GM12878 (cell line): ENCODE data around the gene USP5. TPM values are rescaled to one million over a fixed set of nuclear protein-coding genes. Genes with fewer than 3 reads are reported as not detected.

Experiments
- CBX5 ChIP-seq: sonication (generic); IDR thresholded peaks from 2 replicates; pipeline ENCODE4 v1.6.1; 2016; ENCODE audit warnings: low read depth, moderate library complexity, mild to moderate bottlenecking, inconsistent platforms
- CHD2 ChIP-seq: IDR thresholded peaks from 2 replicates; pipeline ENCODE4 v1.6.1; 2011; ENCODE audit warnings: low read depth, low read length, improper control_type of control experiment, borderline replicate concordance
- CHD4 ChIP-seq: fragments of 200-600 bp; sonication (generic); IDR thresholded peaks from 2 replicates; pipeline ENCODE4 v1.6.1; 2016; ENCODE audit warnings: mild to moderate bottlenecking
- CREB1 ChIP-seq: IDR thresholded peaks from 2 replicates; pipeline ENCODE4 v1.6.1; 2012; ENCODE audit warnings: low read depth, mild to moderate bottlenecking, inconsistent platforms
- DPF2 ChIP-seq: fragments of 450-650 bp; IDR thresholded peaks from 2 replicates; pipeline ENCODE4 v1.6.1; 2017; ENCODE audit warnings: mild to moderate bottlenecking
- EGR1 ChIP-seq, 2 experiments: IDR thresholded peaks; 1 replicate in 1 of 2; 2 replicates in 1 of 2; pipeline ENCODE4 v1.6.1; 2011 to 2012; ENCODE audit warnings: low read depth in 2 of 2, low read length in 2 of 2, borderline replicate concordance in 1 of 2, mild to moderate bottlenecking in 1 of 2, moderate library complexity in 1 of 2
- HCFC1 ChIP-seq: fragments of 150-350 bp; IDR thresholded peaks from 2 replicates; pipeline ENCODE4 v1.6.1; 2014; ENCODE audit warnings: low read length
- HDAC2 ChIP-seq: fragments of 200-600 bp; sonication (generic); IDR thresholded peaks from 2 replicates; pipeline ENCODE4 v1.6.1; 2017
- HDAC6 ChIP-seq: fragments of 200-600 bp; sonication (generic); IDR thresholded peaks from one replicate; pipeline ENCODE4 v1.8.0; 2017; ENCODE audit warnings: antibody characterized with exemption; ENCODE audit not compliant: unreplicated experiment
- KDM1A ChIP-seq: fragments of 200-600 bp; sonication (generic); IDR thresholded peaks from 2 replicates; pipeline ENCODE4 v1.6.1; 2016; ENCODE audit warnings: borderline replicate concordance
- MEF2B ChIP-seq: fragments of 450-650 bp; IDR thresholded peaks from 2 replicates; pipeline ENCODE4 v1.6.1; 2018; ENCODE audit warnings: mild to moderate bottlenecking, moderate library complexity; ENCODE audit not compliant: partially characterized antibody, poor library complexity, severe bottlenecking
- MXI1 ChIP-seq: fragments of 150-350 bp; IDR thresholded peaks from 2 replicates; pipeline ENCODE4 v1.6.1; 2011; ENCODE audit warnings: low read depth, mild to moderate bottlenecking, inconsistent platforms, low read length, improper control_type of control experiment
- NRF1 ChIP-seq: conservative IDR thresholded peaks from 2 replicates; pipeline ENCODE4 v1.6.1; 2011; ENCODE audit warnings: mild to moderate bottlenecking, low read depth, low read length, improper control_type of control experiment
- POLR2A ChIP-seq: IDR thresholded peaks from 2 replicates; pipeline ENCODE4 v1.6.1; 2011; ENCODE audit warnings: low read depth, mild to moderate bottlenecking, low read length
- POLR2AphosphoS2 ChIP-seq: IDR thresholded peaks from 2 replicates; pipeline ENCODE4 v1.6.1; 2011; ENCODE audit warnings: low read depth, mild to moderate bottlenecking, low read length, improper control_type of control experiment, moderate library complexity
- RBBP5 ChIP-seq: fragments of 200-600 bp; sonication (generic); conservative IDR thresholded peaks from 2 replicates; pipeline ENCODE4 v1.6.1; 2016
- SMARCA5 ChIP-seq: fragments of 450-650 bp; IDR thresholded peaks from 2 replicates; pipeline ENCODE4 v1.6.1; 2017; ENCODE audit warnings: mild to moderate bottlenecking
- TCF12 ChIP-seq: IDR thresholded peaks from 2 replicates; pipeline ENCODE4 v1.6.1; 2011; ENCODE audit warnings: low read depth, mild to moderate bottlenecking, low read length
- TCF3 ChIP-seq: IDR thresholded peaks from 2 replicates; pipeline ENCODE4 v1.6.1; 2012; ENCODE audit warnings: low read depth, mild to moderate bottlenecking, low read length, borderline replicate concordance; ENCODE audit not compliant: insufficient read depth
- YY1 ChIP-seq: IDR thresholded peaks from 2 replicates; pipeline ENCODE4 v1.6.1; 2011; ENCODE audit warnings: low read depth, mild to moderate bottlenecking, low read length
- polyA plus RNA-seq, 11 experiments: library from polyadenylated mRNA; depleted of rRNA in 4 of 11; unstranded in 6 of 11; stranded (reverse) in 5 of 11; fragments of >200 nt; fragmentation: Nextera tagmentation in 4 of 11; fragmentation: Illumina TruSeq in 1 of 11; extraction: Ambion mirVana in 4 of 11; extraction: Trizol in 1 of 11; gene quantifications; 1 replicate in 1 of 11; 2 replicates in 10 of 11; pipeline versions ENCODE4 v1.2.1 to v1.2.3, GENCODE V29; 2011 to 2016; ENCODE audit warnings: inconsistent platforms in 2 of 11, missing spikeins in 2 of 11, low read depth in 1 of 11
- total RNA-seq, 4 experiments: library from RNA; depleted of rRNA in 3 of 4; stranded (reverse); fragments of >200 nt in 3 of 4; fragmentation: Illumina TruSeq in 1 of 4; extraction: Trizol in 1 of 4; gene quantifications; 2 replicates each; pipeline versions ENCODE4 v1.2.1 to v1.2.3, GENCODE V29; 2013 to 2021
- TF ChIP-seq, protein P1 (sequence below): fragments of 450-650 bp; formaldehyde crosslinking; IDR thresholded peaks from 2 replicates; pipeline ENCODE4 v1.4.0; 2022; ENCODE audit warnings: mild to moderate bottlenecking, moderate library complexity
- TF ChIP-seq, protein P2 (sequence below): IDR thresholded peaks from 2 replicates; pipeline ENCODE4 v1.6.1; 2011; ENCODE audit warnings: borderline replicate concordance, low read depth, mild to moderate bottlenecking, moderate library complexity, low read length; ENCODE audit not compliant: insufficient read depth, poor library complexity, severe bottlenecking
- TF ChIP-seq, protein P3 (sequence below): fragments of 450-650 bp; IDR thresholded peaks from 2 replicates; pipeline ENCODE4 v1.6.1; 2017; ENCODE audit warnings: low read depth, mild to moderate bottlenecking, moderate library complexity

The USP5 gene
- total and polyA plus RNA-seq, 10 of the 15 experiments (the other 5 are each of a cell fraction or from before 2014, with no cell fraction given), result 2.5 to 124 (median 74.6) TPM

DNA sequence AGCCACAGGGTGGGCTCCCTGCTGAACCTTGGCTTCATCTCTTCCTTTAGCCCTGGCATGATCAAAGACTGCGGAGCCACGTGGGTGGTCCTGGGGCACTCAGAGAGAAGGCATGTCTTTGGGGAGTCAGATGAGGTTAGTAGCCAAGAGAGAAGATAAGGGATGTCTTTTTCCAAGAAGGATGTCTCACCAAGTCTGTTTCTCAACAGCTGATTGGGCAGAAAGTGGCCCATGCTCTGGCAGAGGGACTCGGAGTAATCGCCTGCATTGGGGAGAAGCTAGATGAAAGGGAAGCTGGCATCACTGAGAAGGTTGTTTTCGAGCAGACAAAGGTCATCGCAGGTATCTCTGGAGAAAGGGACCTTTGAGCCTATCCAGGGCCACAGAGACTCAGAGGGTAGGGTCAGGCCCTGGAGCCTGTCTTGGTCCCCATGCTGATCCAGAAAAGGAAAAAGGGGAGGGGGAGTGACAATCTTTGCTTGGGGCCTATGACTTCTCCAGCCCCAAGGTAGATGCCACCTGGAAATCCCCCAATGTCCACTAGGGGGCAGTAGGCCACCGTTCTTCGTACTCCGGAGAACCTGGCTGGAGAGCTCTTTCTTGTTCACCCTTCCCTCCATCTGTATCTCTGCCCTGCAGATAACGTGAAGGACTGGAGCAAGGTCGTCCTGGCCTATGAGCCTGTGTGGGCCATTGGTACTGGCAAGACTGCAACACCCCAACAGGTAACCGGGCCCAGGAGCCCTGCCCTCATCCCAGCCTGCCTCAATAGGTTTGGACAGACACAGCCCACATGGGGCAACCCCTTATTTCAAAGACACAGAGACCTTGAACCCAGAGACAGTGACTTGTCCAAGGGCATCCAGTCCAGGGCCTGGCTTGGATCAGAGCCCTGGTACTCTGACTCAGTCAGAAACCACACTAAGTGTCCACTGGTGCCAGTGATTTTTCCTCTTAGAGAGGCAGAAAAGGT is 17.4 kb downstream of the USP5 start (continued):
- TF ChIP-seq, protein P1, sequence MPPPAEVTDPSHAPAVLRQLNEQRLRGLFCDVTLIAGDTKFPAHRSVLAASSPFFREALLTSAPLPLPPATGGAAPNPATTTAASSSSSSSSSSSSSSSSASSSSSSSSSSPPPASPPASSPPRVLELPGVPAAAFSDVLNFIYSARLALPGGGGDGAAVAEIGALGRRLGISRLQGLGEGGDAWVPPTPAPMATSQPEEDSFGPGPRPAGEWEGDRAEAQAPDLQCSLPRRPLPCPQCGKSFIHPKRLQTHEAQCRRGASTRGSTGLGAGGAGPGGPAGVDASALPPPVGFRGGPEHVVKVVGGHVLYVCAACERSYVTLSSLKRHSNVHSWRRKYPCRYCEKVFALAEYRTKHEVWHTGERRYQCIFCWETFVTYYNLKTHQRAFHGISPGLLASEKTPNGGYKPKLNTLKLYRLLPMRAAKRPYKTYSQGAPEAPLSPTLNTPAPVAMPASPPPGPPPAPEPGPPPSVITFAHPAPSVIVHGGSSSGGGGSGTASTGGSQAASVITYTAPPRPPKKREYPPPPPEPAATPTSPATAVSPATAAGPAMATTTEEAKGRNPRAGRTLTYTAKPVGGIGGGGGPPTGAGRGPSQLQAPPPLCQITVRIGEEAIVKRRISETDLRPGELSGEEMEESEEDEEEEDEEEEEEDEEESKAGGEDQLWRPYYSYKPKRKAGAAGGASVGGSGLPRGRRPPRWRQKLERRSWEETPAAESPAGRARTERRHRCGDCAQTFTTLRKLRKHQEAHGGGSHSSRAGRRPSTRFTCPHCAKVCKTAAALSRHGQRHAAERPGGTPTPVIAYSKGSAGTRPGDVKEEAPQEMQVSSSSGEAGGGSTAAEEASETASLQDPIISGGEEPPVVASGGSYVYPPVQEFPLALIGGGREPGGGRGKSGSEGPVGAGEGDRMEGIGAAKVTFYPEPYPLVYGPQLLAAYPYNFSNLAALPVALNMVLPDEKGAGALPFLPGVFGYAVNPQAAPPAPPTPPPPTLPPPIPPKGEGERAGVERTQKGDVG (CRISPR knock-in tag), result no peak
- TF ChIP-seq MXI1 (no peak), EGR1 (IDR thresholded peaks at IDR 0.05; ENCODE audit: borderline replicate concordance in 1 of 2, low read depth in 2 of 2, low read length in 2 of 2) (no peak), MEF2B (no peak), KDM1A (no peak), CREB1 (no peak), TCF3 (0 out of 2 replicates have a peak, but pooled peaks have one; percentile 25), YY1 (peak; percentile 38; the same call in 1 of the 2 replicates), SMARCA5 (0 out of 2 replicates have a peak, but pooled peaks have one; percentile 36), DPF2 (no peak), CHD2 (no peak), CHD4 (no peak), TCF12 (0 out of 2 replicates have a peak, but pooled peaks have one; percentile 37), HDAC2 (no peak), POLR2AphosphoS2 (0 out of 2 replicates have a peak, but pooled peaks have one; percentile 29), RBBP5 (no peak), NRF1 (no peak), POLR2A (no peak), CBX5 (no peak), HDAC6 (no peak), HCFC1 (no peak)
- TF ChIP-seq, protein P2, sequence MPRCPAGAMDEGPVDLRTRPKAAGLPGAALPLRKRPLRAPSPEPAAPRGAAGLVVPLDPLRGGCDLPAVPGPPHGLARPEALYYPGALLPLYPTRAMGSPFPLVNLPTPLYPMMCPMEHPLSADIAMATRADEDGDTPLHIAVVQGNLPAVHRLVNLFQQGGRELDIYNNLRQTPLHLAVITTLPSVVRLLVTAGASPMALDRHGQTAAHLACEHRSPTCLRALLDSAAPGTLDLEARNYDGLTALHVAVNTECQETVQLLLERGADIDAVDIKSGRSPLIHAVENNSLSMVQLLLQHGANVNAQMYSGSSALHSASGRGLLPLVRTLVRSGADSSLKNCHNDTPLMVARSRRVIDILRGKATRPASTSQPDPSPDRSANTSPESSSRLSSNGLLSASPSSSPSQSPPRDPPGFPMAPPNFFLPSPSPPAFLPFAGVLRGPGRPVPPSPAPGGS, result no peak
- TF ChIP-seq, protein P3, sequence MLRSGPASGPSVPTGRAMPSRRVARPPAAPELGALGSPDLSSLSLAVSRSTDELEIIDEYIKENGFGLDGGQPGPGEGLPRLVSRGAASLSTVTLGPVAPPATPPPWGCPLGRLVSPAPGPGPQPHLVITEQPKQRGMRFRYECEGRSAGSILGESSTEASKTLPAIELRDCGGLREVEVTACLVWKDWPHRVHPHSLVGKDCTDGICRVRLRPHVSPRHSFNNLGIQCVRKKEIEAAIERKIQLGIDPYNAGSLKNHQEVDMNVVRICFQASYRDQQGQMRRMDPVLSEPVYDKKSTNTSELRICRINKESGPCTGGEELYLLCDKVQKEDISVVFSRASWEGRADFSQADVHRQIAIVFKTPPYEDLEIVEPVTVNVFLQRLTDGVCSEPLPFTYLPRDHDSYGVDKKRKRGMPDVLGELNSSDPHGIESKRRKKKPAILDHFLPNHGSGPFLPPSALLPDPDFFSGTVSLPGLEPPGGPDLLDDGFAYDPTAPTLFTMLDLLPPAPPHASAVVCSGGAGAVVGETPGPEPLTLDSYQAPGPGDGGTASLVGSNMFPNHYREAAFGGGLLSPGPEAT, result no peak
